ENCODE data around the gene PSTPIP1.
A peak's percentile ranks its signal among the peaks of the same experiment; 100 is the strongest.

PSTPIP1 gene

DNA sequence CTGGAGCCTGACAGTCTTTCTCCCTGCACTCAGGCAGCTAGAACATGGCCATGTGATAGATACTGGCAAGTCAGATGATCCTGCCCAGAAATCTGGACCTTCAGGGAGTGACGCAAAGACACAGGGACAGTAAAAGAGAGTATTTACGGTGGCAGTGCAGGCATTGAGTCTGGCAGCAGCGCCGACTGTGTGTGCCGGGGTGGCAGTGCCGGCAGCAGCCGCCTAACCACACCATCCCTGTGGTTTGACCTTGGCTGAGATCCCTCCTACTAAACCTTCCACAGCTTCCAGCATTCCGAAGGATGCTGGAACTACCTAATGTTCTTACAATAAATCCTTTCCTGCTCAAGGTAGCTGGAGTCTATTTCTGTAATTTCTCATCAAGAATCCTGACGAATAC is 80.6 kb downstream of the PSTPIP1 start:
- H3K27ac Mint-ChIP-seq (ENCODE audit: low read depth), result no peak overlapping the region
- no peak overlapping the region for H3K4me3 Mint-ChIP-seq
- DNase-seq (ENCODE audit: low spot score in 2 of 2) (no peak), ATAC-seq (replicated peaks; ENCODE audit: extremely low read depth, poor library complexity, severe bottlenecking) (no peak)
- H3K27me3 Mint-ChIP-seq, result no peaks in the 10 kb centered on the region
- peaks cover 11% of the 10 kb centered on the region for H3K4me1 Mint-ChIP-seq
- H3K36me3 Mint-ChIP-seq (ENCODE audit: insufficient read depth), result peaks cover 4% of the 10 kb centered on the region
- no peaks in the 10 kb centered on the region for H3K9me3 Mint-ChIP-seq

DNA sequence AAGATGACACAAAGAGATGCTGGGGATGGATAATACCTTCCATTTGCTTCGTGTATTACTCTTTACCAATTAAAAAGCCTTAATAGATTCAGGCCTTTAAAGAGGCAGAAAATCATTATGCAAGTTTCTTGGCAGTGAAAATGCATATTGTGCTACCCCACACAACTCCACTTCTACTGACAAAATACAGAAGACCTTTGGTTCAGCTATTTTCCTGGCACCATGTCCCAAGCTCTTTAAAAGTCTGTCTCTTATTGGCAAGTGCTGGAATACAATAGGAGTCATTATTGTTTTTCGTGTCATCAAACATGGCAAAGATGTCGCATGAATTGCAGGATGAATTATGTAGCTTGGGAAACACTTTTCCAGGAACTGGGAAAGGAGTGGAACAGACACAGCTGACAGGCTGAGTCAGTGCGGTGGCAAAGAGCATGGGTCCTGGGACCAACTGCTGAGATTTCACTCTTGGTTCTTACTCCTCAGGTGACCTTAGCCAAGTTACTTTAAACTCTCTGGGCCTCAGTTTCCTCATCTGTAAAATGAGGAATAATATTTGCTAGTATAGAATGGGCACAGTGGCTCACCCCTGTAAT is 81.5 kb downstream of the PSTPIP1 start:
- Mint-ChIP-seq H3K27me3 (no peaks in the 10 kb centered on the region), H3K9me3 (no peaks in the 10 kb centered on the region)

GRCh38 chr15:77081971-77082370 is 87.0 kb downstream of the PSTPIP1 start:
- no peak overlapping the region for H3K4me3 Mint-ChIP-seq

More for the DNA sequence above, 81.5 kb downstream of the PSTPIP1 start:
- DNase-seq (ENCODE audit: low spot score in 2 of 2), result no peak
- H3K36me3 Mint-ChIP-seq (ENCODE audit: insufficient read depth), result peaks cover 3% of the 10 kb centered on the region
- H3K4me3 Mint-ChIP-seq, result no peak overlapping the region
- H3K4me1 Mint-ChIP-seq, result peaks cover 5% of the 10 kb centered on the region
- no peak for ATAC-seq (replicated peaks; ENCODE audit: extremely low read depth, poor library complexity, severe bottlenecking)
- H3K27ac Mint-ChIP-seq (ENCODE audit: low read depth), result no peak overlapping the region

DNA sequence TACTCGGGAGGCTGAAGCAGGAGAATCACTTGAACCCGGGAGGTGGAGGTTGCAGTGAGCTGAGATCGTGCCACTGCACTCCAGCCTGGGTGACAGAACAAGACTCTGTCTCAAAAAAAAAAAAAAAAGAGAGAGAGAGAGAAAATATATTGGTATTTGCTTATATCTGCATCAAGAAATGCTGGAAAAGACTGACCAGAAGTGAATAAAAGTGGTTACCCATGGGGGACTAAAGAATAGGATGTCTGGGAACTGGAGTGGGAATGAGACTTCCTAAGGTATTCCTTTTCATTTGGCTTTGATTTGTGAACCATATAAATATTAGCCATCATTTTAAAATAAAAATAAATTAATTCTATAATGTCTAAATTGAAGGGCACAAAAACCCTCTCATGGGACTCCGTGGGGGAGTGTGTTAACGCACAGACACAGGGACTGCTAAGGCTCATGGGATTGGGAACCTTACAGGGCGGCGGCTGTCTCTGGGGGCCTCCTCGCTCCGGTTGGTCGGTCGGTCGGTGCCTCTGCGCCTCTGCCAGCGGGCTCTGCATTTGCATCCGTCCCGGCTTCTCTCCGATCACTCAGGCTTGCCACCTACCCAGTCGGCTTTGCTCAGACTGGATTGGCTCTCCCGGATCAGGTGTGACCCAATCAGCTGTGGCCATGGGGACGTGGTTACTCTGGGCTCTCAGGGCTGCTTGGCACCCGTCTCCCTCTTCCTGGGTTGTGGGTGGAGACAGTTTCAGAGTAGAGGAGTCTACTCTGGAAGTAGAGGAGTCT is 88.6 kb downstream of the PSTPIP1 start:
- H3K9me3 Mint-ChIP-seq, result no peaks in the 10 kb centered on the region
- H3K27ac Mint-ChIP-seq (ENCODE audit: low read depth), result peak overlapping the region; percentile 84
- DNase-seq (ENCODE audit: low spot score in 2 of 2) (peak in 1 of 2 donors; percentile 23), ATAC-seq (replicated peaks; ENCODE audit: extremely low read depth, poor library complexity, severe bottlenecking) (peak; percentile 92)
- H3K36me3 Mint-ChIP-seq (ENCODE audit: insufficient read depth), result peaks cover 2% of the 10 kb centered on the region
- no peaks in the 10 kb centered on the region for H3K27me3 Mint-ChIP-seq
- H3K4me3 Mint-ChIP-seq, result peak overlapping the region; percentile 56
- peaks cover 16% of the 10 kb centered on the region for H3K4me1 Mint-ChIP-seq

More at GRCh38 chr15:77081971-77082370, 87.0 kb downstream of the PSTPIP1 start:
- H3K4me1 Mint-ChIP-seq, result peaks cover 16% of the 10 kb centered on the region
- peaks cover 2% of the 10 kb centered on the region for H3K36me3 Mint-ChIP-seq (ENCODE audit: insufficient read depth)
- no peak for ATAC-seq (replicated peaks; ENCODE audit: extremely low read depth, poor library complexity, severe bottlenecking)
- DNase-seq (ENCODE audit: low spot score in 2 of 2), result no peak
- H3K27ac Mint-ChIP-seq (ENCODE audit: low read depth), result no peak overlapping the region
- H3K27me3 Mint-ChIP-seq, result no peaks in the 10 kb centered on the region
- no peaks in the 10 kb centered on the region for H3K9me3 Mint-ChIP-seq

DNA sequence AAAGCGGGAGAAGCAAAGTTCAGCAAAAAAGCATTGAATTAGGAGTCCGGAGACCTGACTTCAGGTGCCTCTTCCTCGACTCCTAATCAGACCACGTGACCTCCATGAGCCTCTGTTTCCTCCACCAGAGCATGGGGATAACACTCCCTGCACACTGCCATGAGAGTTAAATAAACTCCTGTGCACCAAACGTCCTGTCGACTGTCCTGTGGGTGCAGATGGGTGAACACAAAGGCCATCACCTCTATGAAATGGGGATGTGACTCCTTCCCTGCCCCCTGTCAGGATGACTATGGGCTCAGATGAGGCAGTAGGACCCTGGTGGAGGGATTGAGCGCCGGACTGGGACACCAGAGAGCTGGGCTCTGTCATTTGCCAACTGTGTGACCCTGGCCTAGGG is 89.5 kb downstream of the PSTPIP1 start:
- Mint-ChIP-seq H3K27me3 (no peaks in the 10 kb centered on the region), H3K36me3 (ENCODE audit: insufficient read depth) (peaks cover 2% of the 10 kb centered on the region), H3K4me1 (peaks cover 16% of the 10 kb centered on the region), H3K27ac (ENCODE audit: low read depth) (no peak overlapping the region), H3K4me3 (no peak overlapping the region), H3K9me3 (no peaks in the 10 kb centered on the region)
- ATAC-seq (replicated peaks; ENCODE audit: extremely low read depth, poor library complexity, severe bottlenecking) (no peak), DNase-seq (ENCODE audit: low spot score in 2 of 2) (no peak)

GRCh38 chr15:77085297-77085696 is 90.4 kb downstream of the PSTPIP1 start:
- H3K4me3 Mint-ChIP-seq, result no peak overlapping the region
- H3K9me3 Mint-ChIP-seq, result no peaks in the 10 kb centered on the region
- DNase-seq (ENCODE audit: low spot score in 2 of 2) (no peak), ATAC-seq (replicated peaks; ENCODE audit: extremely low read depth, poor library complexity, severe bottlenecking) (no peak)
- H3K4me1 Mint-ChIP-seq, result peaks cover 16% of the 10 kb centered on the region
- no peaks in the 10 kb centered on the region for H3K27me3 Mint-ChIP-seq
- H3K27ac Mint-ChIP-seq (ENCODE audit: low read depth), result no peak overlapping the region
- peaks cover 2% of the 10 kb centered on the region for H3K36me3 Mint-ChIP-seq (ENCODE audit: insufficient read depth)

All from central memory CD8-positive, alpha-beta T cell (primary cell).